Activated CD4-positive, alpha-beta T cell treated with anti-CD3 and anti-CD28 coated beads for 4 hours (primary cell): ENCODE data around the gene IL17D.
A peak's percentile ranks its signal among the peaks of the same experiment; 100 is the strongest.

ENCODE experiments used
- DNase-seq, 2 donors: peaks; one replicate each; pipeline ENCODE4 v3.0.0-alpha.2; 2020

IL17D gene

GRCh38 chr13:20696073-20696472 is 7.4 kb upstream of the IL17D start:
- DNase-seq = no peak

GRCh38 chr13:20699715-20700114 is 3.8 kb upstream of the IL17D start:
- DNase-seq = no peak

- DNase-seq = no peak
These were observed 3.2 kb upstream of the IL17D start for GRCh38 chr13:20700288-20700687.

GRCh38 chr13:20701461-20701860 is 2.0 kb upstream of the IL17D start:
- no peak for DNase-seq

- DNase-seq = no peak
These were observed 977 bp upstream of the IL17D start for GRCh38 chr13:20702530-20702914.

DNA sequence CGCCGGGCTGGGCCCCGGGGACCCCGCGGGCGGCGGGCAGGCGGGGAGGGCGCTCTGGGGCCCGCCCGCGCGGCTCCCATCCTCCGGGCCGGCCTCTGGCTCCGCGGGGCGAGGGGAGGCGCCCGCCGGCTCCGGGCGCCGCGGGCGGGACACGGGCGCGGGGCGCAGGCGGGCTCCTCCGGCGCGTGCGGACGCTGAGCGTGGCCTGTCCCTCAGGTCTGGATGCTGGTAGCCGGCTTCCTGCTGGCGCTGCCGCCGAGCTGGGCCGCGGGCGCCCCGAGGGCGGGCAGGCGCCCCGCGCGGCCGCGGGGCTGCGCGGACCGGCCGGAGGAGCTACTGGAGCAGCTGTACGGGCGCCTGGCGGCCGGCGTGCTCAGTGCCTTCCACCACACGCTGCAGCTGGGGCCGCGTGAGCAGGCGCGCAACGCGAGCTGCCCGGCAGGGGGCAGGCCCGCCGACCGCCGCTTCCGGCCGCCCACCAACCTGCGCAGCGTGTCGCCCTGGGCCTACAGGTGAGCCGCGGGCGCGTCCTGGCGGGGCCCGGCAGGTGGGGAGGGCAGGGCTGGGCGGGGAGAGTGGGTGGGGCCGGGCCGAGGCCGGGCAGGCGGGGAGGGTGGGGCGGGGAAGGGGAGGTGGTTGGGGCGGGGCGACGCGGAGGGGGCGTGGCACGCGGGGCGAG is 420 bp downstream of the IL17D start:
- DNase-seq = peak; percentile 72 to 73

DNA sequence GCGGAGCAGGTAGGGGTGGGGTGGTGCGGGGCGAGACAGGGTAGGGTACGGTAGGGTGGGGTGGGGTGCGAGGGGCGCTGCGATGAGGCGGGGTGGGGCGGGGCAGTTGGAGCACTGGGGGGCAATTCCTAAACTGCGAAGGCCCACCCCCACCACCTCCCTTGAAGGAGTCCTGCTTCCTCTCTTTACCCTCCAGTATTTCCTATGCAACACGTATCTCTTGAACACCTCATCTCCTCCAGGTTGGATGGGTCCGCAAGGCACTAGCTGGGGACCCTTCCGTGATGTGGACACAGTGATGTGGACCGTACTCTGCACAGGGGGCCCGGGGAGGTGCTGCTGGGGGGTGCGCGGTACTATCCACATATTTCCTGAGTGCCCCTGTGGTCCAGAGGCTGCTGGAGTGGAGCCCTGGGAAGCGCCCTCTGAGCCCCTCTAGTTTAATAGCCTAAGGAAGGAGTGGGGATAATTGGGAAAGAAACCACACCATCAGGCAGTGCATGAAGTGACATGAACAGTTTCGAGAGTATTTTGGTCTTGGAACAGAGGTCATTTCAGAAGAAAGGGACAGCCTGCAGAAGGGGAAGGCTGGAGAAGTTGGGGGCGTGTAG is 1.1 kb downstream of the IL17D start:
- no peak for DNase-seq

- no peak for DNase-seq
These were observed 3.2 kb downstream of the IL17D start for GRCh38 chr13:20706661-20707060.

DNA sequence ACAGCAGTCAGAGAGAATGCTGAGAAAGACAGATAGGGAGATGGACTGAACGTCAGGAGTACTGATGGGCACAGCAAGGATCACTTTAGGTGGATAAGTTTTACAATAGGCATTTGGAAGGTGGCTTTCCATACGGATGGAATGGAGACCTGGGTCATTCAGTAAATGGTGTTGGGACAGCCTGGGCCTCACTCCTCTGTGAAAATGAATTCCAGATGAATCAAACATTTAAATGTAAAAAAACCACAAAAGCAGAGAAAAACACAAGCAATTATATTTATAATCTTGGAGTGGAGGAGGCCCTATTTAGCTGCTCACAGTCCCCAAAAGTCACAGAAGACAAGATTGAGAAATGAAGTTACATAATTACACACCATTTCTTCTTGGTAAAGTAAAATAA is 4.7 kb downstream of the IL17D start:
- no peak for DNase-seq

DNA sequence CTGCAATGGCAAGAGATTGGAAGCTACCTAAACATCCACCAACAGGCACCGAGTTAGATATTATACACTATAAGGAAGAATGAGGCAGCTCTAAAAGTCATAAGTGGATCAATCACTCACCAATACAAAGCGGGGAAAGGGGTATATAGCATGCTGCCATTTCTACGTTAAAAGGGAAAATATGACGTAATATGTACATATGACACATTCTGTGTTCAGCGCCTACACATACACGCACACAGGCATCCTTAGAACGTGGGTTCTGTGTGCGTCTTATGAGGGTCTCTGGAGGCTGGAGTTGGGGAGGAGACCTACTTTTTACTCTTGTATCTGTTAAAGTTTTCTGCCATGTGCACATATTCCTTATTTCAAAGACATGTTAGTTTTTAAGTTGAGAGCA is 5.9 kb downstream of the IL17D start:
- DNase-seq = no peak

GRCh38 chr13:20709782-20710181 is 6.3 kb downstream of the IL17D start:
- DNase-seq = no peak

DNA sequence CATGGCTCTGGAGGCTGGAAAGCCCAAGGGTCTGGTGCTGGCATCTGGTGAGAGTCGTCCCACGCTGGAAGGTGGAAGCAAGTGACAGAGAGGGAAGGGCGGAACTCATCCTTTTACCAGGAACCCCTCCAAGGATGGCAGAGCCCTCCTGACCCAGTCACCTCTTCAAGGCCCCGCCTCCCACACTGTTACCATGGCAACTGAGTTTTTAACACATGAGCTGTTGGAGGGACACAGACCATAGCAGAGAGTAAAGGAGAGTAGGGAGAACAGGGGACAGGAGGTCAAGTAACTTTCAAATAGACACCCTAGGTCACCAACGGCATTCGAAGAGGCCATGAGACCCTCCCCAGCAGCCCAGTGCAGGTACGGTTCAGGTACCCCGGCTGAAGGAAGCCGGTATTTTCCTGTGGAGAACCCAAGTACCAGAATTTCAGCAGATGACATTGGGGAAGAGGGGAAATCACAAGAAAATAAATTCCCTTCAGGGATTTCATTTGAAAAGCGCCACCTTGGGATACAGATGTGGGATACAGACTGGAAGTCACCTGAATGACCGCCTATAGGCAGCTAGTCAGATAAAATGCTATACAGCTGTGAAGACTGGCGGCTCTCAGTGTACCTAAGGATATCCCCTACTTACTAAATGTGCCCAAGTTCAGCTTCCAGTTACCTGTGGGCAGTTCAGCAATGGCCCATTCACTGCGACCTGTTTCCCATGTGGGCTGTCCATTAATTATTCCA is 8.0 kb downstream of the IL17D start:
- DNase-seq = no peak

DNA sequence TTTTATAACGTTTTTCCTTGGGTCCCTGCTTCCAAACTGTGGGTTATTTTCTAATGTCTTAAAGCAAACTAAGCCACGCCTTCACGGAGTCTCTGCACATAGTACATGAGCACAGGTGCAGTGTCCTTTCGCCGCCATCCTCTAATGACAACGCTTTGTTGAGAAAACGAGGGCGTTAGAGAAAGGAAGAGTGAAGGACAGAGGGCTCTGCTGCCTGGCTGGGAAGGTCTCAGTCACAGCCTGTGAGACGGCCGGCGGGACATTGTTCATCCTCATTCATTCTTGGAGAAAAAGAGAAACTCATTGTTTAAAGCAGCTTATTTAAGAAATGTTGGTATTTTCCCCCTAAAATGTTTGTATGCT is 9.5 kb downstream of the IL17D start:
- DNase-seq = no peak

DNA sequence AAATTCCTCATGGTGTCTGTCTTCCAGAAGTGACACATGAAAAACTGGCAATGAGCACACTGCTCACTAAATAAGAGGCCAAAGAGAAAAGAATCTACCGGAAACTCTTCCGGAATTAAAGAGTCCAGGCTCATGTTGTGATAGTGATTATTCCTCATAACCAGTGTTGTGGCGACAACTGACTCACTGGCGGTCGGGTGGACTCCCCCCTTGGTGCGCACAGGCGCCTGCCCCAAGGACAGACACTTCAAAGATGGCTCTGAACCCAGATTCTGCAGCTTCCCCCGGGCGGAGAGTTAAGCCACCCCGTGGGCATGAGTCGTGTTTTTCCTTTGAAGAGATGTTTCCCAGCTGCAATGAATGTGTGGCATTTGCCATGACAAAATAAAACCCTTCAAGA is 10.3 kb downstream of the IL17D start:
- no peak for DNase-seq

DNA sequence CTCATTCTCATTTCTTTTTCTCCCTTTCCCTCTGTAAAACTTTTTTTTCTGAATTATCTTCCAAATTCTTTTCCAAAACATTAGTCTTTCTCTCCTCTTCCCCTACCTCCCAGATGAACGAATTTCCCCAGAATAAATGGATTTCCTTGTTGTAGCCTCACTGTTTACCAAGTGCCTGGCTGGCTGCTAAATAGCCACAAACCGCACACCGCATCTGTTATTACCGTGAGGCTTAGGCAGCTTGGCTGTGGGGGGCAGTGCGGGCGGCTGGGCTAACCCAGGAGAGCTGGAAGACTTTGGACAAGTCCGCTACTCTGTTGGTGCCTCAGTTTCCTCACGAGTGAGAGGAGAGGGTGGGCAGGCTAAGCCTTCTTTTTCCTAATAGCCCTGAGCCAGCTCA is 10.7 kb downstream of the IL17D start:
- DNase-seq = no peak

- no peak for DNase-seq
These were observed 11.2 kb downstream of the IL17D start for GRCh38 chr13:20714563-20715329.

GRCh38 chr13:20715330-20715712 is 11.8 kb downstream of the IL17D start:
- no peak for DNase-seq

DNA sequence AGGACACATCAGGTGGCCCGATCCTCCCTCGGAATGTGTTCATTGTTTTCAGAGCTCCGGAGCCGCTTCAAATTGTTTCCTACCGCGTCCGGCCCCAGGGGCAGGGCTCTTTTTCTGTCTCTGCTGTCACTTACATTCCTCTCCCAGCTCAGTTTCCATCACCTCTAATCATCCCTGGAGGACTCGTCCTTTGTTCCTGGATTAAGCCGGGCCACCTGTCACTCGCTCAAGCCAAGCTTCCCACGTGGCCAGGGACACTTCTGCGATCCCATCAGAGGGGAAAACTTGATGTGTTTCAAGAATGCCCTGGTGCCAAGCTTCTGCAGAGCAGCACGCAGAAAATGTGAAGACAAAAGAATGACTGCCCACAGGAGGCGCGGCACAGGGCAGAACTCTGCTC is 13.5 kb downstream of the IL17D start:
- DNase-seq = no peak

DNA sequence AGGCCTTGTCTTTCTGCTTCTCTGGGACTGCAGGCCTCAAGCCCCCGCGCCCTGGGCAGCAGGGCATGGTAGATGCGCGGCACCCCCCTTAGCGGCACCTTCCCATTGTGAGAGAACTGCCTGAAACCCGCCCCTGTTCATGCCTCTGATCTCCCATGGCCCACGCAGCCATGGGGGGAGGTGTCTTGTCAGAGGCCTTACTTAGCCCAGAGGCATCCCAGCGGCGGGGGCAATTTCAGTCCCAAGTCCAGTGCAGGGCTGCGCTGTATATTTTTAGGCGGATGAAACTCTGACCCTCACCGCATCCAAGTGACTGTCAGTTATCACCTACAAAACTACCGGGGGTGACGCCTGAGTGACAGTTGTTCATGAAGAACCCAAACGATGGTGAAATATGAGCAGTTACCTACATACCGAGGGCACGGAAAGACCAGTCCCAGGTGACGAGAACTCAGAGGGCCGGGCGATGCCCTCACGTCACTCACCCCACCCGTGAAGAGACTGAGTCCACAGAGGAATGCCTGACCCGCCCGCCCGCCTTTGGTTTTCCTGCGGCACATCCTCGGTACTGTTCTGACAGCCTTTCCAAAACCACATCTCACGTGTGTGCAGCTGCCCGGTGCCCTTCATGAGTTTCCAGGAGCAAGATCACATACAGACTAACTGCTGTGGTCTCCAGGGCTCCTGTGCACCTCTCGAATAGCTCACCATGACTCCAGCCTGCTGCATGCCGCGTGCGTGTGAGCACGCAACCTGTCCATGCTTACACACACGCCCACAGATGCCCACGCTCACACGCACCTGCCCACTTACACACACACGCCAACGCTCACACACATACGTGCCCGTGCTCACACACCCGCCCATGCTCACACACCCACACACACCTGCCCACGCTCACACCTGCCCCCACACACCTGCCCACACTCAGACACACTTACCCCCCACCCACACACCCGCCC is 14.4 kb downstream of the IL17D start:
- DNase-seq = no peak

DNA sequence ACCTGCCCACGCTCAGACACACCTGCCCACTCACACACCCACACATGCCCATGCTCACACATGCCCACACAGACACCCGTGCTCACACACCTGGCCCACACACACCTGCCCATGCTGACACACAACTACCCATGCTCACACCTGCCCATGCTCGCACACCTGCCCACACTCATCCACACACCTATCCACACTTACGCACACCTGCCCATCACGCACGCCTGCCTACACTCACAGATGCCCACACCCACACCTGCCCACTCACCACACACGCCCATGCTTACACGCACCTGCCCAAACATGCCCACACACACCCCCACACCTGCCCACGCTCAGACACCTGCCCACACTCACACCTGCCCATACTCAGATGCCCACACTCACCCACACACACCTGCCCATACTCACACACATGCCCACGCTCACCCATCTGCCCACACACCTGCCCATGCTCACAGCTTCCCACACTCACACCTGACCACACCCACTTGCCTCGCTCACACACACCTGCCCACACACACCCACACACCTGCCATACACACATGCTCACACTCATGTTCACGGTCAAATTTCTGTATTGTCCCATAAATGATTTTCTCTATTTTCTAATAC is 15.6 kb downstream of the IL17D start:
- no peak for DNase-seq

DNA sequence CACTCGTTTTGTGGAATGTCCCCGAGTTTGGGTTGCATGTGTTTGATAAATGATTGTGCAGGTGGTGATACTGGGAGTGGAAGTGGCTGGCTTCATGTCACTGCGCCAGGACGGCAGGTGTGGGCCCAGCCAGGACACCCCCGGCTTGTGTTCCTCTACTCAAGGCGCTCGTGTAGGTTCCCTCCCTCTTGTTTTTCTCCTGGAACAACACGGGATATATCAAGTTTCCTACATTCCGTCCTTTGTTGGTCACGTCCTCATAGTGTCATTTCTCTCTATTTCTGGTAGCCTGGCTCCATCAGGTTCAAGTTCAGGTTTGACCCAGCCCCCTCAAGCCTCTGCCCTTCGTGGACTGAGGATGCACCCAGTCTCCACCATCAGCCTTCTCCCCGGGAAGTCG is 16.3 kb downstream of the IL17D start:
- DNase-seq = no peak

DNA sequence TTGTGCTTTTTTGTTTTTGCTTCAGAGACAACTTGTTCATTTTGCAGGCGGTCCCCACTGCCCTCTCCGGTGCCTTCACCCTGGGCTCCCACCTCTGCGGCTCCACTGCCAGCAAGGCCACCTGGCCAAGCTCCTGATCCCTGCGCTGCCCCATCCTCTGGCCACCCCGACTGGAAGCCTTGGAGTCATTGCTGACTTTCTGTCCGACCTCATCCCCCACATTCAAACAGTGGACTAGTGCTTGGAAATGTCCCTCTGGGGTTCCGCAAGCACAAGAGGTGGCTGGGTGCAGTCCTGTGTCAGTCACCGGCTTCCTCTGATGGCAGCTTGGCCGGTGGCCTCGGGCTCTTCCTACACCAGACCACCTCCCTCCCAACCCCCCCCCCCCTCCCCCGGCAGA is 17.0 kb downstream of the IL17D start:
- no peak for DNase-seq
